Uterus (tissue), 2 donors: ENCODE measurements around the gene SPATA46.

ENCODE experiments used
- POLR2A ChIP-seq, 2 donors: fragments of 450-650 bp; IDR thresholded peaks; one replicate each; pipeline ENCODE4 v1.6.1; 2016; ENCODE audit warnings: antibody characterized with exemption in 2 of 2, mild to moderate bottlenecking in 1 of 2, moderate library complexity in 1 of 2
- TF ChIP-seq, protein P1 (sequence below), 4 experiments: fragments of 200-600 bp in 2 of 4; fragments of 450-650 bp in 2 of 4; sonication (generic) in 2 of 4; IDR thresholded peaks; one replicate each; pipeline ENCODE4 v1.5.1; 2016 to 2019; ENCODE audit warnings: antibody characterized with exemption in 4 of 4, mild to moderate bottlenecking in 2 of 4, moderate library complexity in 1 of 4

DNA sequence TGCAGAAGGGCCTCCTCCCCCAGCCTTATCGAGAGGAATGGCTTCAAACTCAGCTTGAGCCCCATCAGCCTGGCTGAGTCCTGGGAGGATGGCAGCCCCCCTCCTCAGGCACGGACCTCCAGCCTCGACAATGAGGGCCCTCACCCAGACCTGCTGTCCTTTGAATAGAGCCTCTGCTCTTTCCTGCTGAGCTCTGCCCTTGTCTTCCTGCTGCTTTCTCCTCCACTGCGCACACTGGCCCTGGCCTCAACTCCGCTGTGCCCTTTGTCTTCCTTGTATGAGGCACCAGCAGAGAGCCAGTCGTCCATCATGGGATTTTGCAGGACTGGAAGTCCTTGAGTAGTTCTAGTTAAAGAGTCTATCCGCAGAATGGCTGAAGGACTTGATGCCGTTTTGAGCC is 6.9 kb upstream of the SPATA46 start:
- TF ChIP-seq, protein P1, sequence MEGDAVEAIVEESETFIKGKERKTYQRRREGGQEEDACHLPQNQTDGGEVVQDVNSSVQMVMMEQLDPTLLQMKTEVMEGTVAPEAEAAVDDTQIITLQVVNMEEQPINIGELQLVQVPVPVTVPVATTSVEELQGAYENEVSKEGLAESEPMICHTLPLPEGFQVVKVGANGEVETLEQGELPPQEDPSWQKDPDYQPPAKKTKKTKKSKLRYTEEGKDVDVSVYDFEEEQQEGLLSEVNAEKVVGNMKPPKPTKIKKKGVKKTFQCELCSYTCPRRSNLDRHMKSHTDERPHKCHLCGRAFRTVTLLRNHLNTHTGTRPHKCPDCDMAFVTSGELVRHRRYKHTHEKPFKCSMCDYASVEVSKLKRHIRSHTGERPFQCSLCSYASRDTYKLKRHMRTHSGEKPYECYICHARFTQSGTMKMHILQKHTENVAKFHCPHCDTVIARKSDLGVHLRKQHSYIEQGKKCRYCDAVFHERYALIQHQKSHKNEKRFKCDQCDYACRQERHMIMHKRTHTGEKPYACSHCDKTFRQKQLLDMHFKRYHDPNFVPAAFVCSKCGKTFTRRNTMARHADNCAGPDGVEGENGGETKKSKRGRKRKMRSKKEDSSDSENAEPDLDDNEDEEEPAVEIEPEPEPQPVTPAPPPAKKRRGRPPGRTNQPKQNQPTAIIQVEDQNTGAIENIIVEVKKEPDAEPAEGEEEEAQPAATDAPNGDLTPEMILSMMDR (IDR thresholded peaks at IDR 0.05): no peak
- TF ChIP-seq POLR2A (IDR thresholded peaks at IDR 0.05): no peak
